CD4-positive, alpha-beta memory T cell (primary cell): ENCODE measurements around the gene RNF167. TPM values are rescaled to one million over a fixed set of nuclear protein-coding genes. Genes with fewer than 3 reads are reported as not detected.

ENCODE experiments used
- CTCF ChIA-PET: fragments of 350-600 bp; sonication (Branson Sonifier 250); formaldehyde crosslinking; loops from one replicate; lab custom pipeline; 2021; ENCODE audit warnings: inconsistent platforms; ENCODE audit not compliant: partially characterized antibody; lab: Charles Lee
- POLR2A ChIA-PET: fragments of 350-600 bp; sonication (Branson Sonifier 250); formaldehyde crosslinking; loops from one replicate; lab custom pipeline; 2021; ENCODE audit not compliant: partially characterized antibody; lab: Charles Lee
- DNase-seq, 5 donors: peaks; one replicate each; pipeline versions ENCODE4 v3.0.0 to v3.0.0-alpha.2; 2020 to 2022; ENCODE audit warnings: mixed read lengths in 1 of 5
- H3K27ac ChIP-seq: one replicate; pipeline ENCODE4 v1.7.0; 2013; ENCODE audit warnings: low read depth, low read length
- H3K27me3 ChIP-seq: 2 replicates; pipeline ENCODE4 v1.7.0; 2013; ENCODE audit warnings: mild to moderate bottlenecking, low read length, moderate library complexity; ENCODE audit not compliant: insufficient read depth
- H3K36me3 ChIP-seq: 2 replicates; pipeline ENCODE4 v1.7.0; 2013; ENCODE audit warnings: mild to moderate bottlenecking, low read length, moderate library complexity; ENCODE audit not compliant: insufficient read depth
- H3K4me1 ChIP-seq: 2 replicates; pipeline ENCODE4 v1.7.0; 2013; ENCODE audit warnings: mild to moderate bottlenecking, low read length, moderate library complexity; ENCODE audit not compliant: insufficient read depth
- H3K4me3 ChIP-seq, 2 donors: one replicate each; pipeline ENCODE4 v1.7.0; 2013; ENCODE audit warnings: low read length in 2 of 2, mild to moderate bottlenecking in 1 of 2
- H3K9me3 ChIP-seq, 2 donors: one replicate each; pipeline ENCODE4 v1.7.0; 2013; ENCODE audit warnings: low read length in 2 of 2, control low read depth in 1 of 2; ENCODE audit not compliant: control insufficient read depth in 1 of 2
- H3K27ac Mint-ChIP-seq, 7 donors: one replicate each; pipeline ENCODE4 v1.8.0; 2020 to 2021; ENCODE audit warnings: mixed read lengths in 7 of 7, mild to moderate bottlenecking in 6 of 7, inconsistent platforms in 3 of 7, moderate library complexity in 3 of 7
- H3K27me3 Mint-ChIP-seq, 2 donors: one replicate each; pipeline ENCODE4 v1.8.0; 2020 to 2021; ENCODE audit warnings: mixed read lengths in 2 of 2
- H3K36me3 Mint-ChIP-seq, 2 donors: one replicate each; pipeline ENCODE4 v1.8.0; 2020 to 2021; ENCODE audit warnings: mixed read lengths in 2 of 2, inconsistent platforms in 1 of 2, mild to moderate bottlenecking in 1 of 2
- H3K4me1 Mint-ChIP-seq, 4 donors: one replicate each; pipeline ENCODE4 v1.8.0; 2020 to 2021; ENCODE audit warnings: mixed read lengths in 4 of 4, mild to moderate bottlenecking in 1 of 4
- H3K4me3 Mint-ChIP-seq, 8 donors: one replicate each; pipeline ENCODE4 v1.8.0; 2020 to 2021; ENCODE audit warnings: mixed read lengths in 8 of 8, mild to moderate bottlenecking in 7 of 8, moderate library complexity in 6 of 8, inconsistent platforms in 3 of 8
- H3K9me3 Mint-ChIP-seq, 8 donors: one replicate each; pipeline ENCODE4 v1.8.0; 2020 to 2021; ENCODE audit warnings: mixed read lengths in 8 of 8, mild to moderate bottlenecking in 5 of 8, inconsistent platforms in 3 of 8, moderate library complexity in 1 of 8
- intact Hi-C: fragments of 100-400 bp; cut with micrococcal nuclease; formaldehyde crosslinking; loops from one replicate; pipeline ENCODE4 v1.15.1; 2023
- microRNA-seq: library from miRNA; unstranded; fragments of <30 nt; microRNA quantifications from one replicate; pipeline ENCODE4 v1.2.0, GENCODE V29; 2021; ENCODE audit warnings: borderline replicate concordance, borderline number of aligned reads, borderline microRNAs expressed, mixed read lengths
- polyA plus RNA-seq, 2 donors: library from polyadenylated mRNA; unstranded; fragments of 300-500 nt; fragmentation: Illumina TruSeq; gene quantifications; one replicate each; pipeline ENCODE4 v1.2.3, GENCODE V29; 2021
- total RNA-seq, 2 experiments: library from RNA; stranded (reverse); gene quantifications; one replicate each; pipeline ENCODE4 v1.2.3, GENCODE V29; 2021

The RNF167 gene
- total and polyA plus RNA-seq, 4 experiments from 2014 or later, result 52.4 to 172 (median 108) TPM

DNA sequence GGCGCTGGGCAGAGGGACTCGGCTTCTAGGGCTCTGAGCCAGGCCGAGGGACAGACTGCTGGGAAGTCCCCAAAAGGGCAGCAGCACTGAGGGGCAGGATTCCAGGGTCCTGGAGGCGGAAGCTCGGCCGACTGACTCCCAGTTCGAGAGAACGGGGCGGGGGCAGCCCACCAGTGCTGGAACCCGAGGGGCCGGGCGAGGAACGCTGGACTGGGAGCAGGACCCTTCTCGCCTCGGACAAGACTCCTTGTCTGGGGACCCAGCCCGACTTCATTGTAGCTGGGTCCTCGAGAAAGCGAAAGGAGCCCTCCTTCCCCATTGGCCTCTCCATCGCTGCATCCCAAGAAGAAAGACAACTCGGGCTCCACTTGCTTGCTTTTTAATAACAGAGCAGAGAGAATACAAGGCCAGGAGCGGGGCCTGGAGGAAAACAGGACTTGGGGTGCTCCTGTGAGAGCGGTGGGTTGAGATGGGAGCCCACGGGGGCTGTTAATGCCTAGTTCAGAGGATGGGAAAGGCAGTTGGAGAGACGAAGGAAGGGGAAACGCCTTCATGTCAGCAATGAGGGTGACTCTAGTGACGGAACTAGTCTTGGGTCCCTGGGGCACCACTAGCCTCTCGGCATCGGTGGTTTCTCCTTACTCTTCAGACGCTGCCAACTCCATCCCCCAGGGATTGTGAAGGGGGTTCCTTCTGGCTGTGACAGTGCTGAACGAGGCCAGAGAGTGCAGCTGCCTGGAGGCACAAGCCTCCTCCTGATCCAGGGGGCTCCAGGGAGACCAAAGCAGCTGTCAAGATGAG, 47.9 kb downstream of the RNF167 start:
- H3K4me3 Mint-ChIP-seq, result peak overlapping the region; percentile 92 to 95 (median 93)
- peak overlapping the region; percentile 85 for H3K27ac ChIP-seq
- peaks cover 6 to 20% of the 10 kb centered on the region in 2 donors for H3K36me3 Mint-ChIP-seq
- H3K36me3 ChIP-seq, result peaks cover under 1% of the 10 kb centered on the region
- no peaks in the 10 kb centered on the region for H3K9me3 ChIP-seq
- H3K4me3 ChIP-seq, result peak overlapping the region; percentile 74 to 95
- intact Hi-C loops, result loop anchor here (1.0 to 2.0 kb wide), 5 partner anchors 9 to 79 kb away; partner anchors contain the start of genes INCA1, KIF1C, RNF167 and SLC25A11
- peak in 1 of 5 donors; percentile 45 for DNase-seq
- H3K27me3 ChIP-seq, result no peaks in the 10 kb centered on the region
- peaks cover 29 to 61% (median 36%) of the 10 kb centered on the region in 4 donors for H3K4me1 Mint-ChIP-seq
- H3K27ac Mint-ChIP-seq, result peak overlapping the region; percentile 94 to 98 (median 96)
- H3K27me3 Mint-ChIP-seq, result no peaks in the 10 kb centered on the region
- peaks cover 29% of the 10 kb centered on the region for H3K4me1 ChIP-seq
- ChIA-PET CTCF (interaction anchor here (0.9 to 5.2 kb wide), 16 partner anchors 9 to 198 kb away, joined by 3 to 41 read pairs (median 5); partner anchors contain the start of genes CHRNE, INCA1, KIF1C and RNF167), POLR2A (interaction anchor here (0.6 to 7.0 kb wide), 16 partner anchors 10 to 685 kb away, joined by 3 to 79 read pairs (median 6); partner anchors contain the start of genes INCA1, KIF1C, PFN1 and RNF167)
- H3K9me3 Mint-ChIP-seq, result no peaks in the 10 kb centered on the region

DNA sequence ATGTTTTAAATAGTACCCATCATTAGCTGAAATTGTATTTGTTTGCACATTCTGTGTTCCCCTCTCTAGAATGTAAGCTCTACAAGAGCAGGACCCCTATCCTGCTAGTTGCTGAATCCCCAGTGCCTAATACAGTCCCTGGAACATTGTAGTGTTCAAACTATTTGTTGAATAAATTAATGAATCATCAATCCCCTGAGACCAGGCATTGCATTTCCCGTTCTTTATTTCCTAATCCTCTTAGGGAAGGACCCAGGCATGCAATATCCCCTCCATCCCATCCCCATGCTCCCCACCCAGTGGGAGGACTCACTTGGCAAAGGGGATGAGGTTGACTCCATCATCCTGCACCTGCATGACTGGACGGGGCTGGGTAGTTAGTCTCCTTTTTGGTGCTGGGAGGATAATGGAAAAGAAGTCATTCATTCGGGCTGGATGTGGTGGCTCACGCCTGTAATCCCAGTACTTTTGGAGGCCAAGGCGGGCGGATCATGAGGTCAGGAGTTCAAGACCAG, 54.1 kb downstream of the RNF167 start:
- CTCF ChIA-PET, result interaction anchor here (0.6 to 1.0 kb wide), 2 partner anchors 85 to 574 kb away, joined by 3 read pairs; no protein-coding TSS in a partner anchor

More for the DNA sequence above, 54.1 kb downstream of the RNF167 start:
- Mint-ChIP-seq H3K27ac (no peak overlapping the region), H3K27me3 (no peaks in the 10 kb centered on the region), H3K4me3 (no peak overlapping the region), H3K36me3 (peaks cover 0 to 2% of the 10 kb centered on the region in 2 donors), H3K9me3 (no peaks in the 10 kb centered on the region), H3K4me1 (peaks cover 12 to 38% (median 26%) of the 10 kb centered on the region in 4 donors)
- Histone ChIP-seq H3K27me3 (no peaks in the 10 kb centered on the region), H3K27ac (no peak overlapping the region), H3K9me3 (no peaks in the 10 kb centered on the region), H3K4me3 (no peak overlapping the region), H3K36me3 (no peaks in the 10 kb centered on the region), H3K4me1 (peaks cover 19% of the 10 kb centered on the region)
- no peak for DNase-seq
- intact Hi-C loops, result no loop called here
- POLR2A ChIA-PET, result interaction anchor here (0.7 to 1.5 kb wide), 2 partner anchors 46 to 66 kb away, joined by 3 to 4 read pairs; partner anchors contain the start of gene PFN1

Small RNA genes lying within 50 kb of the gene (microRNA-seq; reads per million reads assigned to microRNA genes)
- gene MIR6864, result not detected
- gene MIR6865, result not detected

Other genes starting within 250 kb of the RNF167 start
- gene PELP1, start 236.1 kb upstream of the RNF167 start, total RNA-seq, result 10 to 100 TPM; 78.0 to 81.8 TPM
- gene PELP1, start 236.1 kb upstream of the RNF167 start, polyA plus RNA-seq, result 10 to 100 TPM in 1 of 2 donors, 1 to 10 TPM in 1; 6.0 to 11.1 TPM
- 100 to 1,000 TPM; 340 to 341 TPM for gene ARRB2, start 229.6 kb upstream of the RNF167 start, total RNA-seq
- 10 to 100 TPM; 54.5 to 56.7 TPM for gene ARRB2, start 229.6 kb upstream of the RNF167 start, polyA plus RNA-seq
- gene MED11, start 208.8 kb upstream of the RNF167 start, total RNA-seq, result 10 to 100 TPM; 31.7 to 35.4 TPM
- 10 to 100 TPM; 37.5 to 54.0 TPM for gene MED11, start 208.8 kb upstream of the RNF167 start, polyA plus RNA-seq
- gene ZMYND15, start 200.4 kb upstream of the RNF167 start, total RNA-seq, result under 1 TPM; 0.41 to 0.44 TPM
- gene ZMYND15, start 200.4 kb upstream of the RNF167 start, polyA plus RNA-seq, result under 1 TPM in 1 of 2 donors, not detected in 1; 0.15 TPM
- 1 to 10 TPM; 3.2 to 3.4 TPM for gene CXCL16, start 200.3 kb upstream of the RNF167 start, total RNA-seq
- 1 to 10 TPM; 1.8 to 3.8 TPM for gene CXCL16, start 200.3 kb upstream of the RNF167 start, polyA plus RNA-seq
- not detected for gene TM4SF5, start 168.4 kb upstream of the RNF167 start, total RNA-seq
- not detected for gene TM4SF5, start 168.4 kb upstream of the RNF167 start, polyA plus RNA-seq
- gene VMO1, start 153.9 kb upstream of the RNF167 start, total RNA-seq, result under 1 TPM in 1 of 2 experiments, not detected in 1; 0.50 TPM
- not detected for gene VMO1, start 153.9 kb upstream of the RNF167 start, polyA plus RNA-seq
- gene GLTPD2, start 151.3 kb upstream of the RNF167 start, total RNA-seq, result not detected
- gene GLTPD2, start 151.3 kb upstream of the RNF167 start, polyA plus RNA-seq, result not detected
- gene PSMB6, start 144.1 kb upstream of the RNF167 start, total RNA-seq, result 10 to 100 TPM; 44.4 to 46.4 TPM
- gene PSMB6, start 144.1 kb upstream of the RNF167 start, polyA plus RNA-seq, result 100 to 1,000 TPM; 235 to 462 TPM
- 10 to 100 TPM; 30.8 to 37.5 TPM for gene PLD2, start 133.1 kb upstream of the RNF167 start, total RNA-seq
- 1 to 10 TPM; 1.9 to 5.0 TPM for gene PLD2, start 133.1 kb upstream of the RNF167 start, polyA plus RNA-seq
- gene MINK1, start 106.9 kb upstream of the RNF167 start, total RNA-seq, result 100 to 1,000 TPM; 134 to 139 TPM
- 10 to 100 TPM in 1 of 2 donors, 1 to 10 TPM in 1; 4.3 to 43.6 TPM for gene MINK1, start 106.9 kb upstream of the RNF167 start, polyA plus RNA-seq
- gene C17orf107, start 40.7 kb upstream of the RNF167 start, total RNA-seq, result 1 to 10 TPM; 4.3 to 5.0 TPM
- gene C17orf107, start 40.7 kb upstream of the RNF167 start, polyA plus RNA-seq, result under 1 TPM; 0.50 to 0.68 TPM
- 1 to 10 TPM in 1 of 2 experiments, under 1 TPM in 1; 0.64 to 1.3 TPM for gene CHRNE, start 37.2 kb upstream of the RNF167 start, total RNA-seq
- gene CHRNE, start 37.2 kb upstream of the RNF167 start, polyA plus RNA-seq, result under 1 TPM; 0.08 to 0.21 TPM
- not detected for gene GP1BA, start 8.0 kb upstream of the RNF167 start, total RNA-seq
- gene GP1BA, start 8.0 kb upstream of the RNF167 start, polyA plus RNA-seq, result not detected
- gene SLC25A11, start 222 bp upstream of the RNF167 start, total RNA-seq, result 10 to 100 TPM; 43.5 to 49.5 TPM
- 100 to 1,000 TPM in 1 of 2 donors, 10 to 100 TPM in 1; 55.1 to 101 TPM for gene SLC25A11, start 222 bp upstream of the RNF167 start, polyA plus RNA-seq
- gene PFN1, start 8.3 kb downstream of the RNF167 start, total RNA-seq, result 100 to 1,000 TPM; 560 to 585 TPM
- 1,000 to 10,000 TPM; 2,226 to 2,605 TPM for gene PFN1, start 8.3 kb downstream of the RNF167 start, polyA plus RNA-seq
- 10 to 100 TPM; 16.2 to 21.8 TPM for gene ENO3, start 10.9 kb downstream of the RNF167 start, total RNA-seq
- 1 to 10 TPM; 1.5 to 2.4 TPM for gene ENO3, start 10.9 kb downstream of the RNF167 start, polyA plus RNA-seq
- 10 to 100 TPM; 36.7 to 38.4 TPM for gene SPAG7, start 27.5 kb downstream of the RNF167 start, total RNA-seq
- gene SPAG7, start 27.5 kb downstream of the RNF167 start, polyA plus RNA-seq, result 100 to 1,000 TPM in 1 of 2 donors, 10 to 100 TPM in 1; 94.1 to 133 TPM
- 10 to 100 TPM; 63.0 to 84.8 TPM for gene CAMTA2, start 47.4 kb downstream of the RNF167 start, total RNA-seq
- gene CAMTA2, start 47.4 kb downstream of the RNF167 start, polyA plus RNA-seq, result 10 to 100 TPM in 1 of 2 donors, 1 to 10 TPM in 1; 4.6 to 25.4 TPM
- under 1 TPM; 0.36 to 0.67 TPM for gene INCA1, start 57.3 kb downstream of the RNF167 start, total RNA-seq
- under 1 TPM; 0.26 to 0.71 TPM for gene INCA1, start 57.3 kb downstream of the RNF167 start, polyA plus RNA-seq
- gene KIF1C, start 57.7 kb downstream of the RNF167 start, total RNA-seq, result 10 to 100 TPM; 29.8 to 36.9 TPM
- gene KIF1C, start 57.7 kb downstream of the RNF167 start, polyA plus RNA-seq, result 10 to 100 TPM in 1 of 2 donors, 1 to 10 TPM in 1; 1.8 to 10.8 TPM
- gene SLC52A1, start 95.2 kb downstream of the RNF167 start, total RNA-seq, result under 1 TPM; 0.53 to 0.58 TPM
- under 1 TPM; 0.20 to 0.29 TPM for gene SLC52A1, start 95.2 kb downstream of the RNF167 start, polyA plus RNA-seq
- gene ZFP3, start 138.2 kb downstream of the RNF167 start, total RNA-seq, result 10 to 100 TPM; 12.0 to 13.0 TPM
- 1 to 10 TPM in 1 of 2 donors, under 1 TPM in 1; 0.52 to 1.3 TPM for gene ZFP3, start 138.2 kb downstream of the RNF167 start, polyA plus RNA-seq
- 10 to 100 TPM; 18.7 to 19.7 TPM for gene ZNF232, start 171.6 kb downstream of the RNF167 start, total RNA-seq
- gene ZNF232, start 171.6 kb downstream of the RNF167 start, polyA plus RNA-seq, result 1 to 10 TPM; 2.8 to 9.8 TPM
- under 1 TPM in 1 of 2 experiments, not detected in 1; 0.14 TPM for gene USP6, start 175.8 kb downstream of the RNF167 start, total RNA-seq
- gene USP6, start 175.8 kb downstream of the RNF167 start, polyA plus RNA-seq, result under 1 TPM; 0.02 TPM